Activated CD4-positive, CD25-positive, alpha-beta regulatory T cell (primary cell): ENCODE data around the gene COASY.
A peak's percentile ranks its signal among the peaks of the same experiment; 100 is the strongest.

ENCODE experiments used
- DNase-seq, 4 experiments: peaks; one replicate each; lab custom pipeline; 2025; lab: John Stamatoyannopoulos, UW

COASY gene

GRCh38 chr17:42561897-42562387, at the start of gene COASY:
Gene COASY, plus strand, starts transcription at chr17:42562148. Its CDS starts 475 bp downstream, at chr17:42562623.
- peak; percentile 74 to 85 (median 78) for DNase-seq

GRCh38 chr17:42512246-42512645, 49.7 kb upstream of the COASY start:
- DNase-seq: no peak

- DNase-seq: no peak
Measured at GRCh38 chr17:42512733-42513251, 49.2 kb upstream of the COASY start.

GRCh38 chr17:42513686-42514085, 48.3 kb upstream of the COASY start:
- DNase-seq: no peak

GRCh38 chr17:42514279-42514678, 47.7 kb upstream of the COASY start:
- DNase-seq: no peak

- no peak for DNase-seq
Measured at GRCh38 chr17:42514867-42515266, 47.1 kb upstream of the COASY start.

GRCh38 chr17:42517516-42517915, 44.4 kb upstream of the COASY start:
- DNase-seq: peak; percentile 54 to 80 (median 65)

- DNase-seq: no peak
Measured at GRCh38 chr17:42518046-42518754, 43.7 kb upstream of the COASY start.

- no peak for DNase-seq
Measured at GRCh38 chr17:42518755-42519545, 43.0 kb upstream of the COASY start.

- DNase-seq: no peak
Measured at GRCh38 chr17:42519546-42520491, 42.1 kb upstream of the COASY start.

- peak in 1 of 4 experiments; percentile 7 for DNase-seq
Measured at GRCh38 chr17:42520540-42520951, 41.4 kb upstream of the COASY start.

- no peak for DNase-seq
Measured at GRCh38 chr17:42521036-42521435, 40.9 kb upstream of the COASY start.

GRCh38 chr17:42521666-42522262, 40.2 kb upstream of the COASY start:
- DNase-seq: no peak

- no peak for DNase-seq
Measured at GRCh38 chr17:42522263-42522790, 39.6 kb upstream of the COASY start.

- DNase-seq: no peak
Measured at GRCh38 chr17:42522798-42523278, 39.1 kb upstream of the COASY start.

- no peak for DNase-seq
Measured at GRCh38 chr17:42525221-42525620, 36.7 kb upstream of the COASY start.

- no peak for DNase-seq
Measured at GRCh38 chr17:42526031-42526444, 35.9 kb upstream of the COASY start.

- no peak for DNase-seq
Measured at GRCh38 chr17:42527932-42528331, 34.0 kb upstream of the COASY start.

- no peak for DNase-seq
Measured at GRCh38 chr17:42529061-42529460, 32.9 kb upstream of the COASY start.

- no peak for DNase-seq
Measured at GRCh38 chr17:42530952-42531454, 30.9 kb upstream of the COASY start.
